HFFc6 (cell line): ENCODE measurements around the gene RAB27B. TPM values are rescaled to one million over a fixed set of nuclear protein-coding genes. Genes with fewer than 3 reads are reported as not detected.

ENCODE experiments used
- DNase-seq: peaks from one replicate; pipeline ENCODE4 v3.0.0-alpha.2; 2018
- H3K27ac Mint-ChIP-seq: 2 replicates; pipeline ENCODE4 v1.8.0; 2020; ENCODE audit warnings: mild to moderate bottlenecking, mixed read lengths
- H3K27me3 Mint-ChIP-seq: 2 replicates; pipeline ENCODE4 v1.8.0; 2021; ENCODE audit warnings: mild to moderate bottlenecking, moderate library complexity, mixed read lengths; ENCODE audit not compliant: insufficient read depth
- H3K36me3 Mint-ChIP-seq: 2 replicates; pipeline ENCODE4 v1.8.0; 2021; ENCODE audit warnings: low read depth, mixed read lengths
- H3K4me1 Mint-ChIP-seq: 2 replicates; pipeline ENCODE4 v1.8.0; 2020; ENCODE audit warnings: low read depth, mixed read lengths
- H3K4me3 Mint-ChIP-seq: 2 replicates; pipeline ENCODE4 v1.8.0; 2020; ENCODE audit warnings: mild to moderate bottlenecking, moderate library complexity, mixed read lengths
- H3K9me3 Mint-ChIP-seq: 2 replicates; pipeline ENCODE4 v1.8.0; 2020; ENCODE audit warnings: mild to moderate bottlenecking, mixed read lengths
- CTCF ChIP-seq: fragments of 200-600 bp; sonication (generic); IDR thresholded peaks from 2 replicates; pipeline ENCODE4 v1.5.0; 2021; ENCODE audit warnings: antibody characterized with exemption, mild to moderate bottlenecking
- long read RNA-seq: library from polyadenylated mRNA; unstranded; transcript quantifications from one replicate; pipeline ENCODE4 v2.0.0, GENCODE V29; 2019
- total RNA-seq, 6 experiments: library from RNA; stranded (reverse); fragmentation: NEBNext Ultra II Directional; extraction: Animal tissue kit (Norgen Biotek cat#: 25700); gene quantifications; 2 replicates in 1 of 6; 3 replicates in 5 of 6; pipeline ENCODE4 v1.2.3, GENCODE V29; 2021

The RAB27B gene
- 1 to 10 TPM in 2 of 6 experiments, under 1 TPM in 4; 0.34 to 2.2 (median 0.79) TPM for total RNA-seq
- long read RNA-seq, full-length matches to known transcripts: 1 of 2 reads
- long read RNA-seq, partial matches to known transcripts: 0 of 2 reads
- long read RNA-seq, other reads (novel, unspliced or antisense): 1 of 2 reads

- DNase-seq: peak; percentile 76
- Mint-ChIP-seq H3K9me3 (peaks cover 6% of the 10 kb centered on the region), H3K36me3 (peaks cover 5% of the 10 kb centered on the region; the same call in 1 of the 2 replicates), H3K27ac (peak within 1 kb of the TSS; percentile 78; the same call in 1 of the 2 replicates), H3K27me3 (peaks cover 3% of the 10 kb centered on the region), H3K4me1 (peaks cover 28% of the 10 kb centered on the region), H3K4me3 (peak within 1 kb of the TSS; percentile 89)
- TF ChIP-seq CTCF: no peak
Observed at GRCh38 chr18:54828281-54828881, at the start of gene RAB27B. Gene RAB27B, plus strand, starts transcription at chr18:54828477. Its CDS starts 49,109 bp downstream, at chr18:54877586.

GRCh38 chr18:54780285-54780861, 47.9 kb upstream of the RAB27B start:
- H3K4me3 Mint-ChIP-seq: no peak overlapping the region
- H3K27ac Mint-ChIP-seq: no peak overlapping the region
- no peaks in the 10 kb centered on the region; the same call in 1 of the 2 replicates for H3K36me3 Mint-ChIP-seq
- DNase-seq: no peak
- H3K4me1 Mint-ChIP-seq: peaks cover 31% of the 10 kb centered on the region
- no peak for TF ChIP-seq CTCF
- no peaks in the 10 kb centered on the region for H3K27me3 Mint-ChIP-seq
- H3K9me3 Mint-ChIP-seq: no peaks in the 10 kb centered on the region

- TF ChIP-seq CTCF: no peak
- DNase-seq: no peak
- H3K27ac Mint-ChIP-seq: no peak overlapping the region
- no peaks in the 10 kb centered on the region; the same call in 1 of the 2 replicates for H3K36me3 Mint-ChIP-seq
- H3K4me1 Mint-ChIP-seq: peaks cover 25% of the 10 kb centered on the region
- no peak overlapping the region for H3K4me3 Mint-ChIP-seq
- H3K9me3 Mint-ChIP-seq: no peaks in the 10 kb centered on the region
- H3K27me3 Mint-ChIP-seq: no peaks in the 10 kb centered on the region
Observed at GRCh38 chr18:54780970-54781369, 47.3 kb upstream of the RAB27B start.

- DNase-seq: no peak
- Mint-ChIP-seq H3K4me3 (no peak overlapping the region), H3K9me3 (no peaks in the 10 kb centered on the region), H3K36me3 (no peaks in the 10 kb centered on the region; the same call in 1 of the 2 replicates), H3K27me3 (no peaks in the 10 kb centered on the region), H3K27ac (no peak overlapping the region), H3K4me1 (peaks cover 16% of the 10 kb centered on the region)
- no peak for TF ChIP-seq CTCF
Observed at GRCh38 chr18:54783139-54783538, 45.1 kb upstream of the RAB27B start.

- Mint-ChIP-seq H3K27me3 (no peaks in the 10 kb centered on the region), H3K4me3 (no peak overlapping the region), H3K4me1 (peaks cover 16% of the 10 kb centered on the region), H3K9me3 (no peaks in the 10 kb centered on the region), H3K27ac (no peak overlapping the region), H3K36me3 (no peaks in the 10 kb centered on the region; the same call in 1 of the 2 replicates)
- no peak for DNase-seq
- no peak for TF ChIP-seq CTCF
Observed at GRCh38 chr18:54786206-54786605, 42.1 kb upstream of the RAB27B start.
